ENCODE results near the gene BICD2.

GRCh38 chr9:92706218-92706940 lies 58.3 kb downstream of the BICD2 start:
- TF ChIP-seq POLR2AphosphoS5 (IDR thresholded peaks at IDR 0.05) (no peak), POLR2A (IDR thresholded peaks at IDR 0.05) (no peak), CTCF (IDR thresholded peaks at IDR 0.05) (peak in 2 of 4 experiments; percentile 11 to 39)
